Uterus (tissue), 4 donors: ENCODE results near the gene NTPCR. TPM values are rescaled to one million over a fixed set of nuclear protein-coding genes. Genes with fewer than 3 reads are reported as not detected.

ENCODE experiments used
- DNase-seq, 2 donors: peaks; one replicate each; pipeline ENCODE4 v3.0.0-alpha.2; 2019 to 2020
- H3K27ac ChIP-seq, 2 donors: fragments of 200-600 bp; sonication (generic); 1 replicate in 1 of 2; 2 replicates in 1 of 2; pipeline ENCODE4 v1.5.1; 2016 to 2018
- H3K27me3 ChIP-seq, 2 donors: fragments of 200-600 bp; sonication (generic); one replicate each; pipeline ENCODE4 v1.5.1; 2018 to 2019; ENCODE audit warnings: control low read depth in 1 of 2
- H3K36me3 ChIP-seq, 2 donors: fragments of 200-600 bp; sonication (generic); one replicate each; pipeline ENCODE4 v1.5.1; 2019; ENCODE audit warnings: control low read depth in 1 of 2
- H3K4me1 ChIP-seq, 2 donors: fragments of 200-600 bp; sonication (generic); one replicate each; pipeline ENCODE4 v1.5.1; 2018 to 2019; ENCODE audit warnings: control low read depth in 1 of 2
- H3K4me3 ChIP-seq, 2 donors: fragments of 200-600 bp; sonication (generic); 1 replicate in 1 of 2; 2 replicates in 1 of 2; pipeline ENCODE4 v1.5.1; 2018 to 2019; ENCODE audit warnings: mild to moderate bottlenecking in 1 of 2
- H3K9me3 ChIP-seq, 2 donors: fragments of 200-600 bp; sonication (generic); one replicate each; pipeline ENCODE4 v1.5.1; 2019; ENCODE audit warnings: control low read depth in 1 of 2
- CTCF ChIP-seq, 4 experiments: fragments of 200-600 bp in 2 of 4; fragments of 450-650 bp in 2 of 4; sonication (generic) in 2 of 4; IDR thresholded peaks; one replicate each; pipeline ENCODE4 v1.5.1; 2016 to 2019; ENCODE audit warnings: antibody characterized with exemption in 4 of 4, mild to moderate bottlenecking in 2 of 4, moderate library complexity in 1 of 4
- POLR2A ChIP-seq, 2 donors: fragments of 450-650 bp; IDR thresholded peaks; one replicate each; pipeline ENCODE4 v1.6.1; 2016; ENCODE audit warnings: antibody characterized with exemption in 2 of 2, mild to moderate bottlenecking in 1 of 2, moderate library complexity in 1 of 2
- intact Hi-C: fragments of 100-400 bp; cut with DNase I; formaldehyde crosslinking; loops from one replicate; pipeline ENCODE4 v1.15.1; 2023; ENCODE audit warnings: low total_unique reads
- total RNA-seq, 4 donors: library from RNA; depleted of rRNA in 3 of 4; stranded (reverse); fragments of >200 nt in 3 of 4; gene quantifications; one replicate each; pipeline versions ENCODE4 v1.1.0 to v1.2.4, GENCODE V29; 2014 to 2023
- donor health status: DM: yes; HTN: yes; CAD: no.

The NTPCR gene
- total RNA-seq, 4 donors from 2014 or later = 7.4 to 30.1 (median 17.1) TPM

GRCh38 chr1:233025157-233025556 is 74.7 kb downstream of the NTPCR start:
- Histone ChIP-seq H3K9me3 (no peaks in the 10 kb centered on the region), H3K27me3 (no peaks in the 10 kb centered on the region), H3K4me1 (peaks cover 0 to 4% of the 10 kb centered on the region in 2 donors), H3K4me3 (no peak overlapping the region), H3K36me3 (no peaks in the 10 kb centered on the region), H3K27ac (no peak overlapping the region)
- intact Hi-C loops = no loop called here
- no peak for DNase-seq
- TF ChIP-seq POLR2A (IDR thresholded peaks at IDR 0.05) = no peak
- TF ChIP-seq CTCF (IDR thresholded peaks at IDR 0.05) = no peak

- H3K4me1 ChIP-seq = peaks cover 0 to 4% of the 10 kb centered on the region in 2 donors
- intact Hi-C loops = no loop called here
- no peak overlapping the region for H3K4me3 ChIP-seq
- no peak overlapping the region for H3K27ac ChIP-seq
- no peaks in the 10 kb centered on the region for H3K27me3 ChIP-seq
- TF ChIP-seq CTCF (IDR thresholded peaks at IDR 0.05) (no peak), POLR2A (IDR thresholded peaks at IDR 0.05) (no peak)
- H3K9me3 ChIP-seq = no peaks in the 10 kb centered on the region
- DNase-seq = no peak
- H3K36me3 ChIP-seq = no peaks in the 10 kb centered on the region
Measured at GRCh38 chr1:233025567-233025966, 75.2 kb downstream of the NTPCR start.

GRCh38 chr1:233027046-233027445 is 76.6 kb downstream of the NTPCR start:
- no peak overlapping the region for H3K4me3 ChIP-seq
- TF ChIP-seq CTCF (IDR thresholded peaks at IDR 0.05) (no peak), POLR2A (IDR thresholded peaks at IDR 0.05) (no peak)
- no peaks in the 10 kb centered on the region for H3K9me3 ChIP-seq
- no peak for DNase-seq
- H3K4me1 ChIP-seq = peaks cover 0 to 4% of the 10 kb centered on the region in 2 donors
- H3K27ac ChIP-seq = no peak overlapping the region
- H3K27me3 ChIP-seq = no peaks in the 10 kb centered on the region
- no peaks in the 10 kb centered on the region for H3K36me3 ChIP-seq
- intact Hi-C loops = no loop called here

DNA sequence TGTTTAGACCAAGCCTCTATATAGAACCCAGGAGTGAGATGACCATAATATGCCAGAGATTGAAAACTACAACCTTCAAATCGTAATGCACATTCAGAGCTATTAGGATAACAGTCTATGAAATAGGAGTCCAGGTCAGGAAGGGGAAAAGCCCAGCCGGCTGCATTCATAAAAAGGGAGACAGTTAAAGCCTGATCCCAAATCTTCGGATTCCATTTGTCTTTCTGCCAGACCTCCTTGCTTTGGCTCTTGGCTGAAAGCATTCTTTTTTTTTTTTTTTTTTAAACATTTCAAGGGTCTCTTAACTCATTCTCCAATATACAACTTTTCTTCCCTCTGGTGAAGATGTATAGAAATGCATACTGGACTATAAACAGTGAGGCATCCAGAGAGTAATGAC is 81.1 kb downstream of the NTPCR start:
- Histone ChIP-seq H3K9me3 (no peaks in the 10 kb centered on the region), H3K36me3 (no peaks in the 10 kb centered on the region)

GRCh38 chr1:233032916-233033315 is 82.5 kb downstream of the NTPCR start:
- Histone ChIP-seq H3K27ac (no peak overlapping the region), H3K27me3 (no peaks in the 10 kb centered on the region), H3K36me3 (no peaks in the 10 kb centered on the region), H3K4me1 (peaks cover 0 to 3% of the 10 kb centered on the region in 2 donors), H3K9me3 (no peaks in the 10 kb centered on the region), H3K4me3 (no peak overlapping the region)
- no peak for DNase-seq
- intact Hi-C loops = no loop called here
- TF ChIP-seq POLR2A (IDR thresholded peaks at IDR 0.05) = no peak
- TF ChIP-seq CTCF (IDR thresholded peaks at IDR 0.05) = no peak

More for the DNA sequence above, 81.1 kb downstream of the NTPCR start:
- no peak overlapping the region for H3K4me3 ChIP-seq
- no peaks in the 10 kb centered on the region for H3K27me3 ChIP-seq
- peaks cover 0 to 4% of the 10 kb centered on the region in 2 donors for H3K4me1 ChIP-seq
- DNase-seq = no peak
- H3K27ac ChIP-seq = no peak overlapping the region
- TF ChIP-seq POLR2A (IDR thresholded peaks at IDR 0.05) (no peak), CTCF (IDR thresholded peaks at IDR 0.05) (no peak)
- intact Hi-C loops = no loop called here
